ENCODE measurements around the gene PBX1.

PBX1 gene

DNA sequence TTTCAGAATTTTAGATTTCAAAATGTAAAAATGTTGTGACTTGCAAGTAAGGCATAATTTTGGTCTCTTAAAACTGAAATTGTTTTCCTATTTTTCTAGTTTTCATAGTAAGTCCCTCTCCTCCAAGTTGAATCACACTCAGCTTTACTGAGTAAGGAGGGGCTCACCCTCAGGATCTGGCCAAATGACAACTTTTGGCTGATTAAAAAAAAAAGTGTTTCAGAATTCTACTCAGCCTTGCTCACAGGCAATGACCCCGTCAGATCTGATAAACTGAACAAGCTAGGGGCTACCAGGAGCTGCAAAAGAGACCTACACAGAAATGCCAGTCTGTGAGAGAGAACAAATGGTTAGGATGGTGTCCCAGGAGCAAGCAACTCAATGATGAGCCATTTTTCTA is 159.8 kb downstream of the PBX1 start:
- no peak for DNase-seq (ENCODE audit: low read depth in 1 of 2, low spot score in 1 of 2)

DNA sequence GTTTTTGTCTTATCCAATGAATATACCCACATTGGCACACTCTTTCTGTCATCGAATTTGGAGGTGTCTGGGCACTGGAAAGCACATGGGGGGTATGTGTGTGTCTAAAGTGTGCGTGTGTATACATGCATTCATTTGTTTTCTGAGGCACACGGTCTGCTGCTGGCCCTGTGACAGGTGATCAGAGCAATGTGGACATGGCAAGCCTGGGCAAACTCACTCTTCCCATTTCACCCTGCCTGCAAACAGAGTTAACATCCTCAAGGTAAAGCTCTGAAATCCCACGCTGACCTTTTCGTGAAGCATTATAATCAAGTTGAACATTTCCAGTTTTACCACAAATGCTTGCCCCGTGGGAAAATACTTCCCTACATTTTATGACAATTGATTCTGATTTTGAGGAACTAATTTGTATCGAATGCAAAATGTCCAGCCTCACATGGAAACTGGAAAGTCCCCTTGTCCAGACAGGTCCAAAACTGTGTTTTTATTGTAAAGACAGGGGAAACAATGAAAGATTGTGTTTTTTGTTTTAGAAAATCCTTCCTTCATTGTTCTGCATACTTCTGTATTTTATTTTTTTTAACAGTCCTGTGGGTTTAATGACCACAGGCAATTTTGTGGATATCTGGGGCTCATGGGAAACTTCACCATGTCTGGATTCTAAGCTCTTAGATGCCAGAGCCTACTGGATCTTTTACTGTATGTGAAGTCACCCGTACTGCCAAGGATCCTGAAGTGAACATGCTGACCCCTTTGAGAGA is 160.9 kb downstream of the PBX1 start:
- no peak for DNase-seq (ENCODE audit: low read depth in 1 of 2, low spot score in 1 of 2)

DNA sequence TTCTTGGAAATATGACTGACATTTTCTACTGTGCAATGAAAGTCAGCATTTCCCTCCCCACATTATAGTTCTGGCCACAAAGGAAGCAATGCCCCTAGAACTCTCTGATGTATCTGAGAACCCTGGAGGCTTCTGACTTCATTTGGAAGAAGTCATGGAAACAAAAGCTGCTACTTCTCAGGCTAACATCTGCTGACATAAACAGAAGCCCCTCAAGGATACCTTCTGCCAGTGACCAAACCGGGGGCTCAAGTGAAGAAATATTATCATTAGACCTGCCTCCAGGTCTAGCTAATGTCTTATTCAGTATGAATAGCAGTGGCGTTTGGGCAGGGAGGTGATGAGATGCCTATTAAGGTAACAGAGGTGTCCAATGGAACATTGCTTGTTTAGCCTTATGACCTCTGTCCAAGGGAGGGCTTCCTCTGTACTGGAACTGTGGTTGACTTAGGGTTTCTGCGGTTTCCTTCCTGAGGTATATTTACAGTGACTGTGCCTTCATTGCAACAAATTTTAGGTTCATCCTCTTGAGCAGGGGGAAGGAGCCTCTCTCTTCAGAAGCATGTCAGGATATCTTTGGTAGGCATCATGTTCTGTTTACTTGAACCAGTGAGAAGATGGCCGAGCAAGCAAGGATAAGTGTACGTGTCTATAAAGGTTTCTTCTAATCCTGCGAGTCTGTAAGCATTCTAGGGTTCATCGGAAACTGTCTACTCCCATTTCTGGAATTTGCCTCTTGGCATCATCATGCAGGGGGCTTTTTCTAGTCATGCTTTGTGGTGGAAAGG is 161.7 kb downstream of the PBX1 start:
- no peak for DNase-seq (ENCODE audit: low read depth in 1 of 2, low spot score in 1 of 2)

DNA sequence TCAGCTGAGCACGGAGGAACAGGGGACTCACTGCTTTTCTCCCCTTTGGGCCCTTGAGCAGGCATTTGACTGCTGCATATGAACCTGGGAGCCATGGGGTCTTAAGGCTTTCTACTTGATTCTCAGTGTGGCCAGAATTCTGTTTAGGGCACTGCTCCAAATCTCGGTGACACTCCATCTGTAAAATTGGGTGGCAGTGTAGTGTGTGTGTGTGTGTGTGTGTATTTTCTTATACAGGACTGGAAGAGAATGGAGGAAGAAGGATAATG is 162.2 kb downstream of the PBX1 start:
- no peak for DNase-seq (ENCODE audit: low read depth in 1 of 2, low spot score in 1 of 2)

DNA sequence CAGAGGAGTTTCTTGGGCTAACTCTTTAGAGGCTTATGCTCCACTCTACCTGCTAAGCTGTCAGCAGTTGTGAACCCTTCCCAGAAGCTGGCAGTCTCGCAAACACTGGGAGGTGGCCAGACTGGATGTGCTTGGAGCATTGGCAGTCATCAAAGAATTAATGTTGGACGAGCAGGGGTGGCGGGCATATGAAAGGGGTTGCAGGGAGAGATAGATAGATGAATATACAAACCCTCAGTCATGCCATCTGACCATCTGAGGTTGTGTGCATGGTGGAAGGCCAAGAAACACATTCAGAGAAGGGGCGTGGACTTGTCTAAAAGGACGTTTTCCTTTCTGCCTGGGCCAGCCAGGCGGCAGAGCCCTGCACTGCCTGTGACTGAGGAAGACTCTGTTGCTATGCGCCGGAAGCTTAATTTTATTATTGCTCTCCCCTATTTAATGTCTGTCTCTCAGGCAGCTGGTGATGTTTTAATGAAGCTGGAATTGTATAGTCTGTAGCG is 164.4 kb downstream of the PBX1 start:
- DNase-seq (ENCODE audit: low read depth in 1 of 2, low spot score in 1 of 2) = no peak

DNA sequence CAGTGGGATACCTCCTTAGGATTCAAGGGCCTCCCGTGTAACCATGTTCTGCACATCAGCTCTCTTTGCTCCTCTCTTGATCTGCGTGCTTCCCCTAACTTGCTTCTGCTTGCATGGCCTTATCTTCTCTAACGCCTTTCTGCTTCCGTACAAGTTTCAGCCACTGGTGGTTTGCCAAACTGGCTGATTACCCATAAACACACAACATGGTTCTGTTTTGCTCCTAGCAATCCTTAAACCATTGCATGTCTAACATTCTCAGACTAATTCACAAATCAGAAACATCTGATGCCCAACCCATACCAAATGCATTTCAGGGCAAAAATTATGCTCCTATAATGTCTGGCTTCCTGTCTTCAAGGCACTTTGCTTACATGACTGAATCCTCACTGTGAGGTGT is 166.4 kb downstream of the PBX1 start:
- no peak for DNase-seq (ENCODE audit: low read depth in 1 of 2, low spot score in 1 of 2)

DNA sequence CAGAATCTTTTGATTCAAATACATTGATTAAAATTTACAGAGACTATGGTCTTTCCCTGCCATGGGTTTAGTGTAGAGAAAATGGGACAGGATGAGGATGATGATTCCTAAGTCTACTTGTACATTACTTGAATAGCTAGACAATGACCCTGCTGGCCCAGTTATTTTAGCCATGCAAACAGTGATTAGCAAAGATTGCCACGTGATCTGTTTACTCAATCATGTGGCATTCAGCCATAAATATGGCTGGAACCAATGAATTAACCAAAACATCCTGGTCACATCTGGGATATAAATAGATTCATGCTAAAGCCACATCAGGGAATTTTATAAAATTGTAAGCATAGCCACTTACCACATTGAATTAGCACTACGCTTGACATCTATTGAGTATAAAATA is 167.3 kb downstream of the PBX1 start:
- no peak for DNase-seq (ENCODE audit: low read depth in 1 of 2, low spot score in 1 of 2)

DNA sequence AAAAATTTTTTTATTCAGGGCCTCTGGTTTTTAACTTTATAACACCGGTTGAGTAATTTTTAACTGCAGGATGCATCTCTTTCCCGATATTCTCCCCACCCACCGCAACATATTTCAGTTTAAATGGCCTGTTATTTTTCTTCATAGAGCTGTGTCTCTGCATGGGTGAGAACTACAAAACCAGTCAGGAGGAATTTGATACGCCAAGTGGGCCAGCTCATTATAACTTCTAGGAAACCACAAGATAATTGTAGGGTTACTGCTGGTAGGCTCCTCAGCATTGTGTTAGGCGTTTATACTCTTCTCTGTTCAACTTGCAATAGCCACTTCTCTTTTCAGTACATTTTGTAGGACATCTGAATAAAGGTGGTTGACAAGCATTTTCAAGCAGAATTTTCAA is 169.7 kb downstream of the PBX1 start:
- DNase-seq (ENCODE audit: low read depth in 1 of 2, low spot score in 1 of 2) = no peak

DNA sequence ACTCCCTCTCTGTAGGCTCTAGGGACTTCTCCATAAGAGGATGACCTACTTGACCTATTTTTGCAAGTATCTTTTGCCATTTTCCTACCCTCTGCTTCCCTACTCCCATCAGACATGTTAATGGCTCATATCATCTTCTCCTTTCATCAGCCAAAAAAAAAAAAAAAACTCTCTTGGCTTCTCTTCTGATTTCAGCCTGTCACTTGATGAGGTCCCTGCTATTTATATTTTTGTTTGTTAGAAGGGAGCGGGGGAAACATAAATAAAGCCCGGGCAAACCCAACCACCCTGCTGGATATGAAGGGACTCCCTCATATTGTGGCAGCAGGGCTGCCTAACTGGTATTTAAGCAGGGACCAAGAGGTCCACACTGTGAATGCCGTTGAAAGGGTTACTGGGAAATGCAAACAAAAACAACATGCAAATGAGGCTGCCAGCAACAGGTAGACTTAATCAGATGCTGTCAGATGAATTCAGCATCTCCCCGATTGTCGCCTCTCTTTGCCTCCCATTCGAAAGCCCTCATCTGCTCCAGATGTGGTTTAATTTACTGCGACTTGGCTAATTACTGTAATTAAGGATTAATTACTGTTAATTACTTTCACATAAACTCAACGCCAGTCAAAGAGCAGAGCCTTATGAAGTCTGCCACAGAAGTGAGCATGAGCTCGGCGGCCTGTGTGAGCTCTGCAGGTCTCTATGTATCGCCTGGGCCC is 172.3 kb downstream of the PBX1 start:
- DNase-seq (ENCODE audit: low read depth in 1 of 2, low spot score in 1 of 2) = no peak

DNA sequence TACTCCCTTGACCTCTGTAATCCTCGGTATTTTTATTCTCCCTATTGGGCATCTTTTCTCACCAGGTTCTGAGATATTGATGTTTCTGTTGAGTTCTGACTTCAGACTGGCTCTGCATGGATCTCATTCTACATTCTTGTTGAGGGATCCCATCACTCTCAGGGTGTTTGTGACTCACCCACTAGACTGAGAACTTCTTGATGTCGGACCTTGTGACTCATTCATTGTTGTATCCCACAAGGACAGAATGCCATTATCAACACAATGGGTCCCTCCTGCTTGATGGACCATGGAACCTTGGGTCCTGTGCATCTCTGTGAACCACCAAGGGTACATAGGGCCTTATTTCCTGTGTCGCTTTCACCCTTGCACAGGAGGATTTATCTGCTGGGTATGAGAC is 174.1 kb downstream of the PBX1 start:
- no peak for DNase-seq (ENCODE audit: low read depth in 1 of 2, low spot score in 1 of 2)

DNA sequence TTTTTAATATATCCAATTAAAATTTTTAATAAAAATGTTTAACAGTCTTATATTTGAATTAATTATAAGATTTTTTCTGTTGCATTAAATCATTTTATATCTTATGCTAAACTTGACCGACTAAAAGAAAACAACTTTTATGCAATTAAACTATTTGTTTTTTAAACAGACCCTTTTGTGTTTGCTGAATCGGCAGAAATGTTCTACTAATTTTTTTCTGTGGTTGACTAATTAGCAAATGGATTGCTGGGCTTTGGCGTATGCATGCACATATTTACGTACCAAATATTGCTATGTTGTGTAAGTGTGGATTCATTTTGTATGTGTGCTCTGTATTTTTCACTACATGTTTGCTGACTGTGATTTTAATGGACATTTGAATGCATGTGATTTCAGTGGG is 174.8 kb downstream of the PBX1 start:
- DNase-seq (ENCODE audit: low read depth in 1 of 2, low spot score in 1 of 2) = no peak

DNA sequence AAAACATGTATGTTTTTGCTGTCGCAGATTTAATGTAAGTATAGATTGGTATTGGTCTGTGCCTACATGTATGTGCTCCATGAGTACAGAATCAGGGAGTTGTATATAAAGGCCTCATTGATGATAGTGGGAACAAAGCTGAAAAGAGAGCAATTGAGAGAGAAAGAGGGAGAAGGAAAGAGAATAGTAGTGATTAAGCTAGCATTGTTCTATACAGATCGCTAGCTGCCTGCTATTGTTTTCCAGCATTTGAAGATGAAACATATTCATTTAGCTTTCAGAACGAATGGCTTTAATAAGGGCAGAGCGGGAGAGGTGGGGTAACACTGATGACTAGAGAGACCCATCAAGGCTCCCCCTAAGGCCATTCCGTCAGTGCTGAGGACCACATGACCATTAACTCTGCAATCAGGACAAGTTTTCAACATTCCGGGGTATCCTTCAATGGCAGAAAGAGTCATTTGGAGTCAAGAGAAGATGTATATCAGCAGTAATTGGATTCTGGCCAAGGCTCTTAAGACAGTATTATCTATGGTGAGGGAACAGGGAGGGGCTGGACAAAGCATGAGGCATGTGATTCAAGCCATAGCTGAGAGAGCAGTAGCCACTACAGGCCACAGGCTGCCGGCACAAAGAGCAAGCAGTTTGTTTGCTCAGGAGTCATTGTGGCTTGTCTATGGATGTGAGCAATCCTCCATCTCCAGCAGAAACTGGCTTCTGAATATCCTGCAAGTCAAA is 176.5 kb downstream of the PBX1 start:
- DNase-seq (ENCODE audit: low read depth in 1 of 2, low spot score in 1 of 2) = no peak

DNA sequence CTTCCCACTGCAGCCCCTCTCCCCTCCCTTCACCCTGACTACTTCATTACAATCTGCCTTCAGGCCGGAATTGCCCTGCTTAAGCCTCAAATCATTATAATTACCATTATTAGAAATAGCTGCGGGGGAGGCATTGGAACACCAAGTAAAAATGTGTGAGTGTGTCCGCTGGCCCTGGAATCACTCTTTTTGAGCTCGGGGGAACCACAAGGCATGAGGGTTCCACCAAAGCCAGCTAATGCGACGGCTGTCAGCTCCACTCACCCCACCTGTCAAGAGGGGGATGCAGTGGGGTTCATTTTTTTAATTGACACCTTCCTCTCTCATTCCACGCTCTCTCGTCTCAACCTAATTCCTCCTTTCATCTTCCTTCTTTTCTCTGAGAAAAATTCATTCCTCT is 177.2 kb downstream of the PBX1 start:
- no peak for DNase-seq (ENCODE audit: low read depth in 1 of 2, low spot score in 1 of 2)

DNA sequence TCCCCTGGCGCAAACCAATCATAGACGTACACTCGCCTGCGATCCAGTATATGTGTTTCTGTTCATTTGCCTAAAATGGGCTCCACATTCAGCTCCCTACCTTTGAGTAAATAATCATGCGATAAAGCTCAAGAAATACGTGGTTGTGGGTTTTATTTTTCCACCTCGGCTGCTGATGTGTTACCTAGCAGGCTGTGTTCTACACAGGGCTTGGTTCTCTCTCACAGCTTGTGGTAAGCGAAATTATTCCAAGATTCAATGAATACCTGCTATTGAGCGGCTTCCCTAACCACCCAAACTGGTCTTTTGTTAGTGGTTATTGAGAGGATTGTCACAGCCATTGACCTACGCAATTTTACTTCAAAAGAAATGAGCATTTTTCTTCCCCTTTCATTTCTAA is 180.2 kb downstream of the PBX1 start:
- no peak for DNase-seq (ENCODE audit: low read depth in 1 of 2, low spot score in 1 of 2)

DNA sequence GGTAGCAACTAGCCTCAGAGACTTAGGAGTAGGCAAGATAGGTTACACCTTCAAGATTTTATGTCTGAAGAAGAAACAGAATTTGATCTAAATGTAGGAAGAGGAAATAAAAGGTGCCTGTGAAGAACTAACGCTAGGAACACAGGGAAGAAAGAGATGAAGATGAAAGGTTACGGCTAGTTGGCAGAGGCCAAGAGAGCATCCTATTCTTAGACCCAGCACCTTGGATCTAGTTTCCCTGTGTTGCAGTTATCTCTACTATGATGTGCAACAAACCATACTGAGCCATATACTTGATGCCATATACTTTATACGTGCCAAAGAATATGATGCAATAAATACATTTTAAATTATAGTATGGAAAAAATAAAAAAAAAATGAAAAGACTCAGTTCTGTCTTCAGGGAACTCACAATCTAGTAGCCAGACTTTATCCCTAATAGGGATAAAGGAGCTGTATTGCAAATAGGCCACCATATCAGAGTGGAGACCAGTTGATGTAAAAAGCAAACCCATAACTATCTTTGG is 181.1 kb downstream of the PBX1 start:
- DNase-seq (ENCODE audit: low read depth in 1 of 2, low spot score in 1 of 2) = no peak

DNA sequence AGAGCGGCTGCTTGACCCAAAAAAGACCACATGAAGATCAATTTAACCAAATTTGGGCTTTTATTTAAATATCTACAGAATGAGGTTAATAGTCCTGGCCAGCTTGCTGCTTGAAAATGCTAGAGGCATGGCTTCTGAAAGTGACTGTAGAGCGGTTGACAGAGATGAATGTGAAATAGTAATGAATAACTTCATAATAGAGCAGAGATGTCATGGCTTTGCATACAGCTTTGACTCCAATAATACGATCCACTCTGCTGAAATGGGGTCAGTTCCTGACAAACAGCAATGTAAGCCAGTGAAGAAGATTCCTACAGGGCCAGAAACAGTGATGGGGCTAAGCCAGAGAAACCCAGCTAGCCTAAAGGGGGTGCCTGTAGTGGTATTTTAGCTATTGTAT is 183.8 kb downstream of the PBX1 start:
- DNase-seq (ENCODE audit: low read depth in 1 of 2, low spot score in 1 of 2) = no peak

DNA sequence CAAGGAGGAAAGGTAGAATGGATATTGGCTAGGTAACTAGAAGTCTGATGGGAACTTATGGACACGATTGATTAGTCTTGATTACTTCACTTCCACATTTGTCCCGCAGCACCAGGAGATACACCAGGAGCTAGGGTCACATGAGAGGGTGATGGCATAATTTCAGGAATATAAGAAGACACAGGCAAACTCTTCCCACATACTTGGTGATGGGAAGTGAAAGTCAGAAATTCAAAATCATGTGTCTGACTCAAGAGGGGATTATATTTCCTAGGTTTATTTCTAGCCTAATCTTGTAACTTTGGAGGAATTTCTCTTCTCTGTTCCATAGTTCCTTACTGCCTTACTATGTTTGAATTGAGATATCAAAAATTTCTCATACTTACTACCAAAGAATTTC is 185.0 kb downstream of the PBX1 start:
- DNase-seq (ENCODE audit: low read depth in 1 of 2, low spot score in 1 of 2) = no peak

DNA sequence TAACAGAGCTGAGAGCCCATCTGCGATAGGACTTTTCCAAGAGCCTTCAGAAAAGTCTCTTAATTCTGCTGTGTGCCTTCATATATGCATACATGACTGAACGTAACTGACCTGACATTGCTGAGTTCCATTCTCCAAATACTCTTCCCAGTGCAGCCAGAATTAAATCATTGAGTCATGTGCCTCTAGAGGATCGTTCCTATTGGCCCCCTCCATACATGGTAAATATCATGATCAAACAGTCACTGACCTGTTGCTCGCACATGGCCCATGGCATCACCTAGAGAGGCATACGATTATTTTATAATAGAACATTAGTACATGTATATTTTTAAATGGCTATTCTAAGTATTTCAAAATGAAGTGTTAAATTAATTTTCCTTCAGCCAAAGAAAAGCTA is 186.8 kb downstream of the PBX1 start:
- no peak for DNase-seq (ENCODE audit: low read depth in 1 of 2, low spot score in 1 of 2)

DNA sequence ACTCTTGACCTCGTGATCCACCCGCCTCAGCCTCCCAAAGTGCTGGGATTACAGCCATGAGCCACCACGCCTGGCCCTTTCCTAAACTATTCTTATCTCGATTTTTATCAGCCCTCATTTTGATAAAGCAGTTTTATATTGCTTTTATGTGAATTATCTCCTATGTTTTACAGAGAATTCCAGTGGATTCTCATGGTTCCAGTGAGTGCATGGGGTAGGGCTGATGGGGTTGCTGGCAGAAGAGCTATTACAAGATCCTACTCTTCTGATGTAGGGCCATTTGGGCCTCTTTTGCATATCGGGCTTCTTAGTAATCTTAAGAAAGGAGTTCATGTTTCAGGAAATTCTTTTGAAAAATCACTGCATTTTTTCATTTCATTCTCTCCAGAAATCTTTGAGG is 187.6 kb downstream of the PBX1 start:
- no peak for DNase-seq (ENCODE audit: low read depth in 1 of 2, low spot score in 1 of 2)

DNA sequence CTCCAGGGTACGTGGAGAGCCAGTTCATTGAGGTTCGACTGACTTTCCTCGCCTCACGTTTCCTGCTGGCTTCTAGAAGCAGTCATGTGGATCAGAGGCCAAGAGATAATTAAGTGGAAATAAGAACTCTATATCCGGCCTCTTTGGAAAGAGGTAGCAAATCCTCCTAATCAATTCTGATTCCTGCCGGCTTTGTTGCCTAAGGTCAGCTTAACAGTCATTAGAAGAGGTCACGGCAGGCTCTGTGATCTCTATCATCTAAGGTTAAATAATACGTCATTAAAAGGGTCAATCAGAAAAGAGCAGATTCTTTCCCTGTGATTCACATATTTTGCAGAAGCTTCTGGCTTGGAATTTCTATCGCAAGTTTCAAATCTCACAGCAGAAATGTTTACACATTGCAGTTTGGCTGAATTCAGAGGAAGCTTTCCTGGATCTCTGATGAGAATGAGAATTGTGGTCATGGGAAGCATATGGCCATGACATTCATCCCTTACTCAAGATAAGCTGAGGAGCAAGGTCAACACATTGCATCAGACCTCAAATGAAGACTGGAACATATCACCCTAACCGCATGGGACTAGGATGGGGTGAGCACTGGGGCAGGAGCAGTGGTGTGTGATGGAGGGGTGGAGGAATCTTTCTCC is 189.4 kb downstream of the PBX1 start:
- DNase-seq (ENCODE audit: low read depth in 1 of 2, low spot score in 1 of 2) = no peak

Data from stimulated activated CD4-positive, alpha-beta T cell treated with anti-CD3 and anti-CD28 coated beads, Interleukin-15, amount 100 ng/mL, for 1 hour (primary cell).